Measurements from ENCODE around the gene NPIPA8.
"Not testable (repeated sequence)": the region's sequence is repeated elsewhere in the genome, so short reads cannot be mapped to it uniquely, and the experiment has no call there.

The NPIPA8 gene

DNA sequence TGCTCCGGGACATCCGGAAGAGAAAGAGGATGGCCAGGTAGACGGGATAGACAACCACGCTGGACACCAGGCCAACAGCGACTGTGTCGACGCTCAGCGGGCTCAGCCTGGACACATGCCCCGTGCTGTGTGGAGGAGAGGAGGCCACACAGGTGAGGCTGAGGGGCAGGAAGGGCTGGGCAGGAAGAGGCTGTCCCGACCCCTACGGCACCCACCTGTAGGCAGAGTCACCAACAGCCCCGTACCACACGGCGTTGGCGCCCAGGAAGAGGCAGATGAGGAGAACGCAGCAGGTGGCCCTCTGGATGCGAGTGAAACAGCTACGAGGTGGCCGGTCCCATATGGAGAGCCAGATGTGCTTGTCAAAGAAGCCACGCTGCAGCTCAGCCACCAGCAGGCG, at the start of gene NPIPA8:
Gene NPIPA8 (minus strand): TSS at position 101 of the 400 bp plus-strand sequence. CDS start 4,074 bp downstream, outside the sequence.
- DNase-seq (ENCODE audit: low read depth); H3K4me3 ChIP-seq (ENCODE audit: low read depth, low read length): not testable (repeated sequence)

GRCh38 chr16:18385285-18385684, 48.7 kb upstream of the NPIPA8 start:
- H3K4me3 ChIP-seq (ENCODE audit: low read depth, low read length); DNase-seq (ENCODE audit: low read depth): not testable (repeated sequence)

GRCh38 chr16:18384869-18385268, 48.3 kb upstream of the NPIPA8 start:
- not testable (repeated sequence) for DNase-seq (ENCODE audit: low read depth); H3K4me3 ChIP-seq (ENCODE audit: low read depth, low read length)

DNA sequence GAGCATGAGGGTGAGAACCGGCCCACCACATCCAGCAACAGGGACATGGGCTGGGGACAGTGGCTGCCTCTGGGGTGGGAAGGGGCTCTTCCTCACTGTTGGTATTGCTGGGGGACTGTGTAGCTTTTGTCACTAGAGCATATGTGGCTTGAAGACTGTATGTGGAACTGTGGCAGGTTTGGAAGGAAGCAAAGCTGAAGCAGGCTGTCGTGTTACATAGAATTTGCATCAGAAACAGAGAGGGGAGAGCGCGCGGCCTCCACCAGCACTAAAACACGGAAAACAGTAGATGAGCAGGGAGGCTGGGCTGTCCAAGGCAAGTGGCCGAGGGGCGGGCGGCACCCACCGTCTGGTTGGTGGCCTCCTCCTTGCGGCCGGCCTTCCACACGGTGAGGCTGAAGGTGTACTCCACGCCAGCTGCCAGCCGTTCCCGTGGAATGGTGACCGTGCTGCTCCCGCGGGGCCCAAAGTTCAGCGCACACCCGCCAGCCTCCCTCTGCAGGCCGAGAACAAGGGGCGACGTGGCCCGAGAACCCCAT, 47.6 kb upstream of the NPIPA8 start:
- H3K4me3 ChIP-seq (ENCODE audit: low read depth, low read length): not testable (repeated sequence)

GRCh38 chr16:18382696-18383095, 46.2 kb upstream of the NPIPA8 start:
- H3K4me3 ChIP-seq (ENCODE audit: low read depth, low read length); DNase-seq (ENCODE audit: low read depth): not testable (repeated sequence)

More for the DNA sequence above, 47.6 kb upstream of the NPIPA8 start:
- DNase-seq (ENCODE audit: low read depth): not testable (repeated sequence)

- H3K4me3 ChIP-seq (ENCODE audit: low read depth, low read length); DNase-seq (ENCODE audit: low read depth): not testable (repeated sequence)
Measured at GRCh38 chr16:18347742-18348141, 11.2 kb upstream of the NPIPA8 start.

DNA sequence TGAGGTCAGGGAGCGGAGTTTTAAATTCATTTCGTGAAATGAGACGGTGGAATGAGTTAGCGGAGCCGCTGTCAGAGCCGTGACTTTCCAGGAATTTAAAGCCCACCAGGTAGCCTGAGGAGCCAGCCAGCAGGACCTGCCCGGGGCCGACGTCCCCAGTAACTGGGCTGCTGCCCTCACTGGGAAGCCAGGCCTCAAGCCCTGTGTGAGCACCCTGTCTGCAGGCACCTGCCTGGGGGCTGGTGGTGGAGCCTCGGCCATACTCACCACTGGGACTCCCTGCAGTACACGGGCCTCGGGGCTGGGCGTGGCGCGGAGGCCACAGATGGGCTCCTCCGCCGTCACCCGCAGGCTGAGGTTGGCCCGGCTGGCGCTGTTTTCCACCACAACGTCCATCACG, 10.5 kb upstream of the NPIPA8 start:
- DNase-seq (ENCODE audit: low read depth); H3K4me3 ChIP-seq (ENCODE audit: low read depth, low read length): not testable (repeated sequence)

GRCh38 chr16:18344634-18345033, 8.1 kb upstream of the NPIPA8 start:
- not testable (repeated sequence) for H3K4me3 ChIP-seq (ENCODE audit: low read depth, low read length); DNase-seq (ENCODE audit: low read depth)

GRCh38 chr16:18341986-18342385, 5.5 kb upstream of the NPIPA8 start:
- DNase-seq (ENCODE audit: low read depth); H3K4me3 ChIP-seq (ENCODE audit: low read depth, low read length): not testable (repeated sequence)

DNA sequence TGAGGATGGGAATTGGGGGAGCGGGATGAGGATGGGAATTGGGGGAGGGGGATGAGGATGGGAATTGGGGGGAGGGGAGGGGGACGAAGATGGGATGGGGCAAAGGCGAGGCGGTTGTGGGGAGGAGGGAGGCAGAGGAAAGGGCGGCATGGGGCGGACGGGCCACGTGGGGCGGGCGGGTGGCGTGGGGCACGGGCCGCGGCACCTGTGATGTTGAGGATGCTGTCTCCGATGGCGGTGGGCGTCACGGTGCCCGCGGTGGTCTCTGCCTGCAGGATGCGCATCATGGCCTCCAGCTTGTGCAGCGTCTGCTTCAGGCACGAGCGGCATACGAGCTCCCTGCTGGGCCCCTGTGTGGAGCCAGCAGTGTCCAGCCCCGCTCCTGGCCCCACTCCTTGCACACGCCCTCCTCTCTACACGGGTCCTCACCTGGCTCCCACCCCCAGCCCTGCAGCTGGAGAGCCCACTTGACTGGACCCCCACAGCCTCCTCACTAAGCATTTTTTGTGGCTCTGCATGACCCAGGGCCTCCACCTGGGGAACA, 5.0 kb upstream of the NPIPA8 start:
- DNase-seq (ENCODE audit: low read depth); H3K4me3 ChIP-seq (ENCODE audit: low read depth, low read length): not testable (repeated sequence)

DNA sequence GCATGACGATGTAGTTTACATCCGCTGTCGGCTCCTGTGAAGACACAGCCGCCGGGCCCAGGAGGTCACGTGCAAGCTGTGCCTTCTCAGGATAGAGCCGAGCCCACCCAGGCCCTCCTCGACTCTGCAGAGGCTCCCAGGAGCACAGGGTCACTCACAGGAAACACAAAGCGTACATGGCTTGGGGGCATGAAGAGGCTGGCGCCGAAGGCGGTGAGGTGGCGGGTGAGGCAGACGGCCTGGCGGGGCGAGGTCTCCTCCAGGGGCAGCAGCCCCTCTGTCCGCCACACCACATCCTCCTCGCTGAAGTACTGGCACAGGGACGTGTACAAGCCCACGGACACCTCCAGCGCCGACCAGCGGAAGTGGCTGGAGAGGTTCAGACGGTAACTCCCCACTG, 2.7 kb upstream of the NPIPA8 start:
- not testable (repeated sequence) for DNase-seq (ENCODE audit: low read depth); H3K4me3 ChIP-seq (ENCODE audit: low read depth, low read length)

DNA sequence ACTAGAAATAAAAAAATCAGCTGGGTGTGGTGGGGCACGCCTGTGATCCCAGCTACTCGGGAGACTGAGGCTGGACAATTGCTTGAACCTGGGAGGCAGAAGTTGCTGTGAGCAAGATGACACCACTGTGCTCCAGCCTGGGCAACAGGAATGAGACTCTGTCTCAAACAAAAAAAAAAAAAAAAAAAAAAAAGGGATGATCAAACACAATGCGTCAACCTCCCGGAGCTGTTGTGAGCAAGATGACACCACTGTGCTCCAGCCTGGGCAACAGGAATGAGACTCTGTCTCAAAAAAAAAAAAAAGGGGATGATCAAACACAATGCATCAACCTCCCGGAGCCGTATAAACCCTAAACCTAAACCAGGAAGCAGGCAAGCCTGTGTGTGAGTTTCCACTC, 24.7 kb downstream of the NPIPA8 start:
- H3K4me3 ChIP-seq (ENCODE audit: low read depth, low read length); DNase-seq (ENCODE audit: low read depth): not testable (repeated sequence)

GRCh38 chr16:18309159-18309558, 27.4 kb downstream of the NPIPA8 start:
- DNase-seq (ENCODE audit: low read depth); H3K4me3 ChIP-seq (ENCODE audit: low read depth, low read length): not testable (repeated sequence)

GRCh38 chr16:18307241-18307640, 29.3 kb downstream of the NPIPA8 start:
- not testable (repeated sequence) for H3K4me3 ChIP-seq (ENCODE audit: low read depth, low read length); DNase-seq (ENCODE audit: low read depth)

DNA sequence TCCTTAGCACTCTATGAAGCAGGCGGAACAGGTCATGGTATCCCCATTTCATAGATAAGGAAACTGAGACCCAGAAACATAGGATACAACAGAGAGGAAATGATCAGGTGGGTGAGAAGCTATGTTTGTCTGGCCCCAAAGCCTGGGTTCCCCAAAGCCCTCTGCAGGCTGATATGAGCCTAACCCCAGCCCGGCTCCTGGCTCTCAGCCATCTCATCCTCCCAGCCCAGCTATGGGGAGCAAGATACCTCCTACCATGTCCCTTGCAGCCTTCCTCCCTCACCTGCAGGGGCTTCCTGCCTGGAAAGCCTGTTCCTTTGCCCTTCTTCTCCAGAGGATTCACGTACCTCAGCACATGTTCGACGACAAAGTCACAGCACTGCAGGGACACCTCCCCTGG, 30.5 kb downstream of the NPIPA8 start:
- not testable (repeated sequence) for H3K4me3 ChIP-seq (ENCODE audit: low read depth, low read length)

DNA sequence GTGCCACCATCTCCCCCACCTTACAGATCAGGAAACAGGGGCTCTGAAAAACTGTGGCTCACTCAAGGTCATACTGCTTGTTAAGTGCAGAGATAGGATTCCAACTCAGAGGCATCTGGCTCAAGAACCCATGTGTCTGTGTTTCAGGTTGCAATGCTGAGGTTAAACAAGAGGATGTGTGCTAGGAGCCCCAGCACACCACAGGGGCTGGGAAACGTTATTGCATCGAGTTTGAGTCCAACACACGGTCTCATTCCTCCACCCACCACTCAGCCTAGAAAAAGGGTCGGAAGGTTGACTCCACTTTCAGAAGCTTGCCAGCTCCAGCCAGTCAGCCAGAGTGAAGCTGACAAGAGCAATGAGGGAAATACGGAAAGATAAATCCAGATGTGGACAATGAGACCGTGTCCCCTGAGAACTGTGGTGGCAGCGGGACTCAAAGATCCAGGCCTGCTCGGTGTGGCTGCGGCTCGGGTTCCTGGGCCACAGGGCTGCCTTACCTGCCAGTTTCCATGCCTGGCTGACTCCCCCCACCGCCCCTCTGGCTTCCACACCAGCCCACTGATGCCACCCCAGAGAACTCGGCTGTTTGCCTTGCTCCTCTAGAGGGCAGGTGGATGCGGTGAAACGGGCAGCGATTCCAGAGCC, 33.4 kb downstream of the NPIPA8 start:
- not testable (repeated sequence) for DNase-seq (ENCODE audit: low read depth); H3K4me3 ChIP-seq (ENCODE audit: low read depth, low read length)

More for the DNA sequence above, 30.5 kb downstream of the NPIPA8 start:
- not testable (repeated sequence) for DNase-seq (ENCODE audit: low read depth)

GRCh38 chr16:18297714-18298113, 38.8 kb downstream of the NPIPA8 start:
- H3K4me3 ChIP-seq (ENCODE audit: low read depth, low read length); DNase-seq (ENCODE audit: low read depth): not testable (repeated sequence)

DNA sequence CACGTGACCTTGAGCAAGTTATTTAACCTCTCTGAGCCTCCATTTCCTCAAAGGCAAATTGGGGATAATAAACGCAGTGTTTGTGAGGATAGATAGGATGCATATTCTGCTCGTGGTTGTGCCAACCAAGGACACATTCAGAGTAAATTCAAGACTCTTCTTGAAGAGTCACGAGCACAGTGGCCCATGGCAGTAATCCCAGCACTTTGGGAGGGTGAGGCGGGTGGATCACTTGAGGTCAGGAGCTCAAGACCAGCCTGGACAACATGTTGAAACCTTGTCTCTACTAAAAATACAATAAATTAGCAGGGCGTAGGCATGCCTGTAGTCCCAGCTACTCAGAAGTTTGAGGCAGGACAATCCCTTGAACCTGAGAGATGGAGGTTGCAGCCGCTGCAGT, 39.6 kb downstream of the NPIPA8 start:
- not testable (repeated sequence) for DNase-seq (ENCODE audit: low read depth); H3K4me3 ChIP-seq (ENCODE audit: low read depth, low read length)

DNA sequence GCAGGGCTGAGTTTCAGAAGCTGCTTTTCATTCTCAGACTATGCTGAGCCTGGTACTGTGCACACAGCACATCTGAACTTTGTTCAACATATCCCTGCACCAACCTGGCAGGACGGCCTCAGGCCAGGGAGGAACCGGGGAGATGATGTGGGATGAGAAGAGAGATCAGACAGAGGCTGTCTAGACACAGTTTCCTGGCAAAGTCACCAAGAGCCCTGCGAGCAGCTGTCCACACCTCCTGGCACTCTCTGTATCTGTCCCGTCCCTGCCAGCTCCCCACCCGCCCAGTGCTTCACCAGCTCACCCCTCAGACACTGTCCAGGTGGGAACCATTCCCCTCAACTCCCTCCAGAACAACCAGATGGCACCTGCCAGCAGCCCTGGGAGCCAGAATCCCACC, 42.2 kb downstream of the NPIPA8 start:
- not testable (repeated sequence) for DNase-seq (ENCODE audit: low read depth)

GRCh38 chr16:18293337-18293956, 43.1 kb downstream of the NPIPA8 start:
- DNase-seq (ENCODE audit: low read depth); H3K4me3 ChIP-seq (ENCODE audit: low read depth, low read length): not testable (repeated sequence)

More for the DNA sequence above, 42.2 kb downstream of the NPIPA8 start:
- H3K4me3 ChIP-seq (ENCODE audit: low read depth, low read length): not testable (repeated sequence)
